Medulla oblongata (tissue), 1 donor: Measurements from ENCODE around the gene LPP.

Experiments used
- DNase-seq: peaks from one replicate; pipeline ENCODE4 v3.0.0-alpha.2; 2015; ENCODE audit errors: extremely low spot score

Gene LPP

DNA sequence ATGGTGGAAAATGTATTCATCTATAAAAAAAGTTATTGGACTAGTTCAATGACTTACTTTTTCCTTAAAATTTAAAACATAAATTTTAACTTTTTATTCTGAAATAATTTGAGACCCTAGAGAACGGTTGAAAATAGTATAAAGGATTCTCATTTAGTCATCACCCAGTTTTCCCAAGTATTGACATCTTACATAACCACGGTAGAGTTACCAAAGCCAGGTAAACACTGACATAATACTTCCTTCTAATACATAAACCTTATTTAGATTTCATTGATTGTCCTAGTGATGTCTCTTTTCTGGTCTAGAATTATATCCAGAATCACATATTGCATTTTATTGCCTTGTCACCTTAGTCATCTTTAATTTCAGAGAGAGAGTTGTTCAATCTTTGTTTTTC lies 319.1 kb downstream of the LPP start:
- DNase-seq, result no peak

DNA sequence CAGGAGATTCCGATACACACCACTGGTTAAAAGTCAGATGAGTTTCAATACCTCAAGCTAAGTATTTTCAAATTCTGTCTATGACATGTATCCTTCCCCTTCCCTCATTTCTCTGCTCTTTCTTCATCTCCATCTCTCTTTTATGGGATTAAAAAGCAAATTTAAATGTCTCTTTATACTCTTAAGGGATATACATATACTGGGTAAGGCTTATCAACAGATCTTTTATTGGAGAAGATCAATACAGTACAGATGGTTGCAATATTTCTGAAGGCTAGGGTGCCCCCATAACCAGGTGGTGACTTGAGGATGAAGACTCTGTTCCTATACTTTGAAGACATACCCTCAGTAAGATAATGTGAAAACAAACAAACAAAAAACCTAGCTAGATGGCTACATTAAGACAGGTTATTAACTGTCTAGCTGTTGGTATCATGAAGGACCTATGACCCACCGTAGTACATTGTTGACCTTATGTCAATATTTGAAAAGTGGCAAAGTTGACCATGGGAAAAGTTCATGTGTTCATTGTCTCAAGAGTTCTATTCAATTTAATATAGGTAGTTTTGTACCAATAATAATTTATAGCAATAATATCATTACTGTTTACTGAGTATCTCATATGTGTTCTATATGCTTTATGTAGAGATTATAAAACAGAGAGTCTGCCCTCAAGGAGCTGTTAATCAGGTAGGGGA lies 319.8 kb downstream of the LPP start:
- no peak for DNase-seq

DNA sequence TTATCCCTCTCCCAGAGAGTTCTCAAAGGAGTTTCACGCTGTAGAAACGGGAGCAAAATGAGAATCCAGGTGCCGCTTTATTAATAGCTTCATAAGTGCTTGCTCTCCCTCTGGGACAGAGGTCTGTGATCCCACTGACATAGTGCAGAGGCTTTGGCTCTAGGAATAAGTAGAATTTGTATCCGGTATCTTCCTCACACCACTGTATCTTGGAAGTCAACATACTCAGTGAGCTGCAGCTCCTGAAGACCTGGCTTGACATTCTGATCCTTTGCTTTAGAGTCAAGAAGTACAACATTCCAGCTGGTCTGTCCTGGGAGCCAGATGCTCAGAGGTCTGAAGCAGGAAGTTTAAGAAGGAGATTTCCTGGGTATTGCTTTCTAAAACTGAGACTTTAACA lies 323.0 kb downstream of the LPP start:
- no peak for DNase-seq

DNA sequence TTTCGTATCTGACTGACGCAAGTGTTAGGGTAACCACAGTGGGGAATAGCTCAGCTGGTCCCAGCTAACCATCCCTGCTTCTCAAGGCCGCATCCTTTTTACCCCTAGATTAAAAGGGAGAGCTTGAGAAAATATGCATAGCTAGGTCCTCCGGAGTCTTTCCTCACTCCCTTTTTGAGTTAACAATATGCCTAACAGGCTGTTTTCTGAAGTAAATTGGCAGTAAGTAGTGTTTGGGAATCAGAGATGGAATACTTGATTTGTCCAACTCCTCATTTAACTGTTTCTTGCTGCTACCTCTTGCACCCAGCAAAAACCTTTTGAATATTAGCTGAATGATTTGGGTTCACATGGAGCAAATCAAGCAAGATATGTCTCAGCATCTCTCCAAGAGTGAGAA lies 326.1 kb downstream of the LPP start:
- no peak for DNase-seq

DNA sequence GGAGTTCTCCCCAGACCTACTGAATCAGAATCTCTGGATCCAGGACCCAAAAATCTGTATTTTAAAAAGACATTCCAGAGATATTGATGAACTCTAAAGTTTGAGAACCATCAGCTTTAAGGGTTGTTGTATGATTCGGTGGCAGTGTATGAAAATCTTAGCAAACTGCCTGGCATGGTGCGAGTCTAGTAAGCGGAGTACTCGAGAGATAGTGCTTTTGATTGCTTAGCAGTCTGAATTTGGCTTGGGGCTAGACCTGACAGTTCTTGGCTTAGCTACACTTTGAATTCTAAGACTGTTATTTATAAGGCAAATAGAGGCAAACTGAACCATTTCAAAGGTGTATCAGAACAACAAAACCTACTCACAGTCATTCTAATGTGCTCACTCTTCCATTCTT lies 329.0 kb downstream of the LPP start:
- no peak for DNase-seq

DNA sequence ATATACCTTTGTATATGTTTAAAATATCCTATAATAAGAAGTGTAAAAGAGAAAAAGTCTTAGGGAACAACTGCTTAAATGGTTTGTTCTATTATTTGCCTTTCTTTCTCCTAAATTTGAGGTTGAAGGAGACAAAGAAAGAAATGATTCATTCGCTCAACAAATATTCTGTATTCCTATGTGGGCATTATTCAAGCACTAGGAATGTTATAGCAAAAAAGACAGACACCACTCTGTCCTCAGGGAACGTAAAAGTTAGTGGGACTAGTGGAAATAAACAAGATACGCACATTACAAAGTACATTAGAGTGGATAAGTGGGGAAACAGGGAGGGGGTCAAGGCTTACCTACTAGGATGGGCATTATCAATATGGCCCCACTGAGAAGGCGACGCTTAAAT lies 332.2 kb downstream of the LPP start:
- no peak for DNase-seq

DNA sequence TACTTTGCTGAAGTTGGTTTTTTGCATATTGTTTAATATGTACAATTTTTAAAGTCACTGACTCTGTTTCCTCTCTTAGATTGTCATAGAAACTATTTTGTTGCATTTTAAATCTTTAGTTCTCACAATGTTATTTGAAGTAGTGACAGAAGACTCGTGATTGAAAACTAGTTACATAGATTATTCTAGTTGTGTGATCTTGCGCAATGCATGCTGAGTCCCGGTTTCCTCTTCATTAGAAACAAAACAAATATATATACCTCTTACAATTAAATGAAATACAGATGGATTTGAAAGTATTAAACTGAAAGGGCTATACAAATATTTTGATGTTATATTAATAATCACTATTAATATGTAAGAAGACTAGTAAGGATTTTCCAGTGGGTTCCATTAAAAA lies 333.0 kb downstream of the LPP start:
- DNase-seq, result no peak

DNA sequence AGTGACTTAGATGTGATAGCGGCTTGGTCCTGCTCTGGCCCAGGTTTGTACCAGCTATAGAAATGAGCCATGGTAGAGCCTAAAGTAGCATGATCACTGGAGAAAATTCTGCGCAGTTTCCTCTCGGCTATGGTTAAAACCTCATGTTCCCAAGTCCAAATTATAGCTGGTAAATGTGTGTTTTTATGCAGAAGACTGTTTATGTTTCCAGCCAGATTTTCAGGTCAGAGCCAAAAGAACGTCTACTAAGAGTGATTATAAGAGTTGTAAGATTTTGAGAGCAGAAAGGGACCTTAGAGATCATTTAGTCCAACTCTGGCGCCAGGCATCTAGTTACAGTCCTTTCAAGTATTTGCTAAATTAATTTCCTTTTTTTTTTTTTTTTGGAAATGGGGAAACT lies 333.7 kb downstream of the LPP start:
- no peak for DNase-seq

DNA sequence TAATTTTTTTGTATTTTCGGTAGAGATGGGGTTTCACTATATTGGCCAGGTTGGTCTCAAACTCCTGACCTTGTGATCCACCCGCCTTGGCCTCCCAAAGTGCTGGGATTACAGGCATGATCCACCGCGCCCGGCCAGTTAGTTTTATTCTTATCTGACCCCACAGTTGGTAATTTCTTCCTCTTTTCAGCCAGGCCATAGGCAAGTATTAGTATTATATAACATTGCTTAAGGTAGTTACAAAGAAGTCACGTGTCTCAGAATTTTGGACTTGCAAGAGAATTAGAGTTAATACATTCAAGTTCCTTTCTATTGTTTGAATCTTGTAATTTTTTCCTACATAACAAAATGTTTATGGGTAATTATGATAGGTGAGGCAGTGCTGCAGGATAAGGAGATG lies 334.8 kb downstream of the LPP start:
- no peak for DNase-seq

DNA sequence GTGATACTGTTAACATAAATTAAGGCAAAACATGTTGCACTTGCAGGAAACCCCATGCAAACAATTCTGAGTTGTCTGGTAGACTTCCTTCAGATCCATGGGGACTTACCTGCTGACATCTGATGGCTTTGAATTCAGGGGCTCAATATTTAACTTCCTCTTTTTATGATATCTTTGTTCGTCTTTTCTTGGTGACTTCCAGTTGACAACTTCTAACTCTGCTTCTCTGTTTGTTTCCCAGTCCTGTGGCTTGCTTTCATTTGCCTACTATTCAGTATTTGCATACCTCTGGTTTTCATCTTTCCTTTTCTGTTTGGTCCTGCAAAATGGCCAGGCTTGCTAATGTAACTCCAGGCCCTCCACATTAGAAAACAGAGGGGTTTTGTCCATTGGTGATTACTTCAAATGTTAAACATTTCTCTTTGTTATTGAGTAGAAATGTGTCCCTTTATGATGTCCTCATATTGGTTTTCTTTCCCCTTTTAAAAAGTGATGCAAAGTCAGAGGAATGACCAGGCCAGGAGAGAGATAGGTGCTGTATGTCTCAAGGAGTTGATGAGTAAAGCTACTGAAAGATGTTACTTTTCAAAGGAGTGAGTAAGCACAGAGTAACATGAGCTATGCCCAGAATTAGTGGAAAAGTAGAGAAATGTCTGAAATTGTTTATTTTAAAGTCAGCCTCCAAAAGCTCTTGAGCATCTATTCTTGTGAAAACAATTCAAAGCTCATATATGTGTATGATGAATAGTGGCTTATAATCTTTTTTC lies 335.9 kb downstream of the LPP start:
- no peak for DNase-seq

DNA sequence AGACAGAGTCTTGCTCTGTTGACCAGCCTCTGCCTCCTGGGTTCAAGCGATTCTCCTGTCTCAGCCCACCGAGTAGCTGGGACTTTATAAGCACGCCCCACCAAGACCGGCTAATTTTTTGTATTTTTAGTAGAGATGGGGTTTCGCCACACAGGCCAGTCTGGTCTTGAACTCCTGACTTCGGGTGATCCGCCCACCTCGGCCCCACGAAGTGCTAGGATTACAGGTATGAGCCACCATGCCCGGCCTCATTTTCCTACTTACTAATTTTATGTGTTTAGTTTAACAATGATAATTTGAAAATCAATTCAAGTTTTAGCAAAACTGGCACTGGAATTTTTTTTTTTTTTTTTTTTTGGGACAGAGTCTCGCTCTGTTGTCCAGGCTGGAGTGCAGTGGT lies 336.5 kb downstream of the LPP start:
- DNase-seq, result no peak

DNA sequence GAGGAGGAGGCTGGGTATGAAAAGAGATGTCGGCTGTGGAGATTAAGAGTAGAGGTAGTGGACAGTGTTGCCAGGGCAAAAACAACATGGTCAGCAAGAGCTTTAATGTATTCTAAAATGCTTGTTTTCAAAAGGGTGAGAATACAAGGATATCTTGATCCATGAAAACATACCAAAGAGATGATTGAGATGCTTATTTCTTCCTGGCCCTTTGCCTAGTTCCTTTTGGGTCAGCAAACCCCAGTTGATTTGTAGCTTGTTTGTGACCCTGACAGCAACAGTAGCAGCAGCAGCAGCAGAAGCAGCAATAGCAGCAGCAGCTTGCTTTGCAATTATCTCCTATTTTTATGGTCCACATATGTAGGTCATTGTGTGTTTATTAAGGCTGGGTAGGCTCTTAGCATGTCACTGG lies 337.3 kb downstream of the LPP start:
- DNase-seq, result no peak

DNA sequence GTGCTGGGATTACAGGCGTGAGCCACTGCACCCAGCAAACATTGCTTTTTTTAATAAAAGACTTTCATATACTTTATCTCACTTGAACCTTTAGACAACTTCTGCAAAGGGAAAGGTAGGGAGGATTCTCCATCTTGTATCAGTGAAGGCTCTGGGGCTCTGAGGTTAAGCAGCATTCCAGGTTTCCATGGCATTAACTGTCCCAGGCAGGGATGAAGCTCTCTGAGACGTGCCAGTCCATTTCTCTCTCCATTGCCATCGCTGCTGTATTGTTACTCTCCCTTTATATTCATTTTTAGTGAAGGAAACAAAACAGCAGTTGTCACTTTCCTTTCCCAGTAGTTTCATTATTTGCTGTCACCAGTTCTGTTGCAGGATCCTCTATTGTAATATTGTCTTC lies 342.4 kb downstream of the LPP start:
- DNase-seq, result no peak

DNA sequence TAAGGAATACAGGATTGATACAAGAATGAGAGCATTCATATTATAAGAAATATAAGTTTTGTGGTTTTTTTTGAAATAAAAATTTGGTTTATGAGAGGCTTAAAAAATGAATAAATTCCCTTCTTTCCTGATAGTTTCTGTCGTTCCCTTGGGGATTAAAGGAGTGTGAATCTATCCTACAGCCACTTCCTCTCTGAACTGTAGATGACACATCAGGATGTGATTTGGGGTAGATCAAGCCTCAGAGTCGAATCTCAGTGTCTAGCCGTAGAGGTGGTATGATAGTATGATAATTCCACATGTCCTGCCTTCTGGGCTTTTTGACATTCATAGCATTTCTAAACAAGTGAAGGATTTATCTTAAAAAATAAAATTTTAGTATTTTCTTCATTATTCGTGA lies 343.1 kb downstream of the LPP start:
- no peak for DNase-seq

DNA sequence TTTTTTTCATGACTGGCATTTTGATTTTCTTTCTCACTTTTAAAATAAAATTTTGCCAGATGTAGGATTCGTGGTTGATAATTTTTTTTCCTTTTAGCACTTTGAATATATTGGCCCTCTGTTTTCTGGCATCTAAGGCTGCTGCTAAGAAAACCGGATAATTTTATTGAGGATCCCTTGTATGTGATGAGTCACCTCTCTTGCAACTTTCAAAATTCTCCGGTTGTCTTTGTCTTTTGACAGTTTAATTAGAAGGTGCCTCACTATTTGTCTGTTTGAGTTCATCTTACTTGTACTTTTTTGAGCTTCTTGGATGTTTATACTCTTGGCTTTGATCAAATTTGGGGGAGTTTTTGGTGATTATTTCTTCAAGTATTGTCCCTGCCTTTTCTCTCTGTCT lies 349.7 kb downstream of the LPP start:
- no peak for DNase-seq

DNA sequence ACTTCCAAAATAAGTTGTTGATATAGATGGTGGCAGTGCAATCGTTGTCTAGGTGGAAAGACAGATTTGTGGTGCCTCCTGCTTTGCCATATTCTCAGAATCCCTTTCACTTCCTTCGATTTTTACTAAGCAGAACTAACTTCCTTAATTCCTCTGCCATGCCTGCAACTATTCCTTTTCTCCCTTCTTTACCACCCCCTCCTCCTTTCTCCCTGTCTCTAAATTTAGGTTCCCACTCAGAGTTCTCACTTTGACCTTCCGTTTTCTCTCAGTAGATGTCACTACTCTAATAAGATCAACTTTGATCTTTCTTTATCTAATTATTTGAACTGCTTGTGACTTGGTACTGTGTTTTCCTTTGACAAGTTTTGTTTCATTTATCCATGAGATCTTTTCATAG lies 351.2 kb downstream of the LPP start:
- DNase-seq, result no peak

DNA sequence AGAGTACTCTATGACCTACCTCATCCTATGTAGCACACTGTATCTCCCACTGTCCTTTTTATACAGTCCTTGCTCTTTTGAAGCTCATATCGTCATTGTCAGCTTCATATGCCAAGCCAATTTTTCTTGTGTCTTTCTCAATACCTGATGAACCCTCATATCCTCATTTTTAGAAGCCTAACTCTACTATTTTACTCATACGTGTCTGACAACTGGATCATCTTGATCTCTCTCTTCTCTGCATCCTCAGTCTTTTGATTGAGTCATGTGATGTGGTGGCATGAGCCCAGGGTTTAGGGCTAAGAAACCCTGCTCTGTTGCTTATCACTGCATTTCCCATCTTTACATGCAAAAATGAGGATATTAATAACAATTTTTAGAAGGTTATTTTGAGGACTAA lies 352.0 kb downstream of the LPP start:
- no peak for DNase-seq

DNA sequence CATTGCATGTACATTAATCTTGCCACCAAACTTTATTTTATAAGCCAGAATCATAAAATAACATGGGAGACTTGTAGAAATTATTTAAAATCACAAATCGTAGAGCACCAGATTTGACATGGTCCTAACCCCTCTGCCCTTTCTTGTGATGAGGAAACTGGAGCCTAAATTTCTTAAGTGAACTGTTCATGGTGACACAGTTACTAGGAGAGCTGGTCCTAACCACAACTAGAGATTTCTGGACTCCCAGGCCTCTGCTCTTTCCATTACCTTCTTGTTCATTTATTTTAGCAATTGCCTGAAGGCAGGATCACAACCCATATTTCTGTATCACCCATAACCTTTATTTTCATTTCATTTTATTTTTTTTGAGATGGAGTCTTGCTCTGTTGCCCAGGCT lies 352.5 kb downstream of the LPP start:
- DNase-seq, result no peak

DNA sequence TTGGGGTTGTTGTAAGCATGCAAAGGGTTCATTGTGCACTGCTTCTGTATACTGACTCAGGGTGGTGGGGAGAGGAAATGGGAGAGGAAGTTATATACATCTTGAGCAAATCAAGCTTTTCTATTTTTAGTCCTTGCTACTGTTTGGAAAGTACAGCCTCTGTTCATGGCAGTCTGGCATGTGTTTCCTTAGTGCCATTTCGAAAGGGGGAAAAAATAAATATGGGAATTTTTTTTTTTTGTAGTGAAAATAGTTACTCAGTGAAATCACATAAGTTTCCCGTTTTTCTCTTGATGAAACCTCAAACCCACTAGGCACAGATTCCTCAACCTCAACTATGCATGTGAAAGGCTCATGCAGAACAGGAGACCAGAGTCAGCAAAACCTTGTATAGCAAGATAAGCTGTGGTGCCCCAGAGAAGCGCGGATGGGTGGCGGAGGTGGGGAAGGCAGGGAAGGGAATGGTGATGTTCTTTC lies 353.3 kb downstream of the LPP start:
- DNase-seq, result peak; percentile 86

DNA sequence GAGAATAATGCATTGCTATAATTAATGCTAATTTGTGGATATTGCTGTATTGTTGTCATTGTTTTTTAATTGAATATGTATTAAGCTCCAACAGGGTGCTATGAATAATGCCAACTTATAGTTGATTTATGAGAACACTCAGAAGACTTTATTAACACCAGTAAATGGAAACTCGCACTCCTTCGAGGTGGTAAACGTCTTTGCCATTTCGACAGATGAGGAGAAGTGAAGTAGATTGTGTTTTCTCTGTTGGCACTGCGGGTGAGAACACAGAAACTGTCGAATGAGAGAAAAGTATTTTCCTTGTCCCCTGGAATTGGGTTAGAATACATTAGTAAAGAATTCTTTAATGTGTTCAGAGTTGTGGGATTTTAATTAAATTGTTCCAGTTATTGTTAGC lies 354.5 kb downstream of the LPP start:
- DNase-seq, result no peak

DNA sequence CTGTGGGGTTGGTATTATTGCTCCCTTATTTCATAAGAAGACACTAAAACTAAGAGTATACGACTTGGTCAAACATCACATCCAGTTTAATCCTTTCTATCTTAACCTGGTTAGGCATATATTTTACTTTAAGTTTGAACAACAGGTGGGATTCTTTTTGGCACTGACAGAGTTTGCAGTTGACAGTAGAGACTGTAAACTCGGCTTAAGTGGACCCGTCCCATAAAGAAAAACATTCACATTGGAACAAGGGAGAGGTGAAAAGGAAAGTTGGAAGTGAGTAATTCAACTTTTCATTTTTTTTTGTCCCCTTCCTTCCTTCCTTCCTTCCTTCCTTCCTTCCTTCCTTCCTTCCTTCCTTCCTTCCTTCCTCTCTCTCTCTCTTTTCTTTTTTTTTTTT lies 355.4 kb downstream of the LPP start:
- no peak for DNase-seq

DNA sequence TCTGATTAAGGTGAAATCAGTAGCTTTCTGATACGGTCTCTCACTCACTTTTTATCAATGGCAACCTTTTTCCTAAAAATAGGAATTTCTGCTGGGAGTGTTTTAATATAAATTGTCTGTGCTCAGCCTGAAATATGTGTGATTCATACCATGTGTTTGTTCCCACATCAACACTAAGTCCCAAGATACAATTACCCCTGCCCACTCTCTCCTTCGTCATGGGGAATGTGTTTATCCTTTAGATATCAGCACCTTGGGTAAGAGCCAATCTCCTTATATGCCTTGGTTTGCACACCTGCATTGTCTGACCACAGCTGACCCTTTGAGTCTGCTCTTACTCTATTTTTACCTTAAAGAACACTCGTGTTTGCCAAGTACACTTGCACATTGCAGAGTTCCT lies 356.4 kb downstream of the LPP start:
- no peak for DNase-seq

DNA sequence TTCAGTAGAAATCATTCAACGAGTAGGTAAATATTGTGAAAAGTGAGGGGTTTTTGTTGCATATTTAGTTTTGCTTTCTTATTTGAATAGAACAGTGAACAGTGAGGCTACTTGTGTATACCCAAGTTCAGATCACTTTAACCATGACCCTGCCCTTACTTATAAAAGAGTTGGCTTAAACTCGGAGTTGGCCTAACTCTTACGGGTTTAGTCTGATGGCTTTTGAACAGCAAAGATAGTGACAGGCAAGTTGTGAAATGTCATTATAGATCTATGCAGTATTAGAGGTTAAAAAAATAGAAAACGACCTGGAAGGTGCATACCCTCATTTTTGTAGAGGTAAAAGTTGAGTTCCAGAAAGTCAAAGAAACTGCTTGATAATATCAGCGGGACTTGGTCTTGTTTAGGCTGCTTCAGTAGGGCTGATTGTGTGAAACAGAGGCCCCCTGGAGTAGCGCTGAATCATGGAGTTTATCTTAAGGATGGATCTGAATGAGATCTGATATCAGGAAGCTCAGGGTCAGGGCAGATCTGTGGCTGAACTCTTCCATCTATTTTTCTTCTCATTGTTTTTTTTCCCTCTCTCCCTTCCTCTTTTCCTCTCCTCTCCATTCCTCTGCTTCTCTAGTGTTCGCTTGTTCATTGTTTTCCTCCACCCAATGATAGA lies 359.8 kb downstream of the LPP start:
- DNase-seq, result no peak
